Measurements from ENCODE around the gene COQ2. TPM values are rescaled to one million over a fixed set of nuclear protein-coding genes. Genes with fewer than 3 reads are reported as not detected.

Gene COQ2
- total RNA-seq, 1 experiment from 2014 or later, result 15.3 TPM

GRCh38 chr4:83248486-83248885 is 36.1 kb downstream of the COQ2 start:
- H3K27ac ChIP-seq (ENCODE audit: low read depth, low read length, poor library complexity, severe bottlenecking), result no peak overlapping the region
- ChIA-PET CTCF (no interaction called here), POLR2A (ENCODE audit: low non-redundant PET) (no interaction called here)
- no peak overlapping the region for H3K4me3 ChIP-seq (ENCODE audit: low read depth, low read length, poor library complexity, severe bottlenecking)
- no peaks in the 10 kb centered on the region for H3K36me3 ChIP-seq (ENCODE audit: insufficient read depth, low read length, poor library complexity, severe bottlenecking)
- TF ChIP-seq CTCF (conservative IDR thresholded peaks at IDR 0.05; ENCODE audit: low read depth, low read length) (no peak), EZH2 (IDR thresholded peaks at IDR 0.05; ENCODE audit: borderline replicate concordance, low read depth, low read length, poor library complexity, severe bottlenecking) (no peak)
- no peak for DNase-seq (ENCODE audit: low spot score)
- no TSS peak for BruUV-seq (replicated peaks)
- no peaks in the 10 kb centered on the region for H3K27me3 ChIP-seq (replicated peaks; ENCODE audit: insufficient read depth, low read depth, low read length, poor library complexity)
- no peaks in the 10 kb centered on the region for H3K9me3 ChIP-seq (ENCODE audit: low read depth, low read length, poor library complexity, severe bottlenecking)
- intact Hi-C loops (cut with micrococcal nuclease; ENCODE audit: unreplicated experiment), result no loop called here
- no peaks in the 10 kb centered on the region for H3K4me1 ChIP-seq (ENCODE audit: insufficient read depth, low read length, poor library complexity, severe bottlenecking)

DNA sequence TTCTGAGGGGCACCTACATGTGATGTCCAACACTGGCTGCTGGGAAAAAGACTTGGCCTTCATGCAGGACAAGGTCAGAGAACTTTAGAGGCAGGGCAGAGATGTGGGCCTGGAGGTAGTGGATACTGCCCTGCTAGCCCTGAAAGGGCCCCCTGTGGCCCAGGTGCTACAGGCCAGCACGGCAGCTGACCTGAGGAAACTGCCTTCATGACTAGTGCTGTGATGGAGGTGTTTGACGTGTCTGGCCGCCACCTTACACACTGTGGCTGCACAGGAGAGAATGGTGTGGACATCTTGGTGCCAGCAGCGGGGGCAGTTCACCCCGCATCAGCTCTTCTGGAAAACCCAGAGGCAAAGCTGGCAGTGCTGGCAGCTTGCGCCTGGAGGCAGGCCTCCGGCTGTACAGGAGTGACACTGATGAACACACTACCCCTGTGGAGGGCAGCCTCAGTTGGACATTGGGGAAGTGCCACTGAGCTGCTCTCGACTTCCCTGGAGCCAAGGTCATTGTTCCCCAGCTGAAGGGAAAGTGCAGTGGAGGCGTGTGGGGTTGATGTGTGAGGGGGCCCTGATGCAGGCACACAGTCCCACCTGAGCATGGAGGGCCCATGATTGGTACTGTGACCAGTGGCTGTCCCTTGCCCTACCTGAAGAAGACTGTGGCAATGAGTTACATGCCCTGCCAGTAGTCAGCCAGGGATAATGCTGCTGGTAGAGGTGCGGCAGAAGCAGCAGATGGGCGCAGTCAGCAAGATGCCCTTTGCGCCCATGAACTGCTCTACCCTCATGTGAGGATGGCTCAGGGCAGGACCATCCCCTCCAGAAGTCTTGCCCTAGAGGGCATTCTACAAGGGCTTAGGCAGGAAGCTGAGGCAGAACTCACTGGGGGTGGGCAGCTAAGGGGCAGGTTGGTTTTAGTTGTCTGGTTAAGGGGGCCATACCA is 36.9 kb downstream of the COQ2 start:
- BruUV-seq (replicated peaks), result no TSS peak
- TF ChIP-seq EZH2 (IDR thresholded peaks at IDR 0.05; ENCODE audit: borderline replicate concordance, low read depth, low read length, poor library complexity, severe bottlenecking), result no peak
- TF ChIP-seq CTCF (conservative IDR thresholded peaks at IDR 0.05; ENCODE audit: low read depth, low read length), result no peak
- Histone ChIP-seq H3K36me3 (ENCODE audit: insufficient read depth, low read length, poor library complexity, severe bottlenecking) (no peaks in the 10 kb centered on the region), H3K4me3 (ENCODE audit: low read depth, low read length, poor library complexity, severe bottlenecking) (no peak overlapping the region), H3K27ac (ENCODE audit: low read depth, low read length, poor library complexity, severe bottlenecking) (no peak overlapping the region), H3K27me3 (replicated peaks; ENCODE audit: insufficient read depth, low read depth, low read length, poor library complexity) (no peaks in the 10 kb centered on the region), H3K4me1 (ENCODE audit: insufficient read depth, low read length, poor library complexity, severe bottlenecking) (no peaks in the 10 kb centered on the region), H3K9me3 (ENCODE audit: low read depth, low read length, poor library complexity, severe bottlenecking) (no peaks in the 10 kb centered on the region)
- intact Hi-C loops (cut with micrococcal nuclease; ENCODE audit: unreplicated experiment), result no loop called here
- ChIA-PET CTCF (no interaction called here), POLR2A (ENCODE audit: low non-redundant PET) (no interaction called here)
- no peak for DNase-seq (ENCODE audit: low spot score)

- H3K27me3 ChIP-seq (replicated peaks; ENCODE audit: insufficient read depth, low read depth, low read length, poor library complexity), result no peaks in the 10 kb centered on the region
- BruUV-seq (replicated peaks), result no TSS peak
- TF ChIP-seq CTCF (conservative IDR thresholded peaks at IDR 0.05; ENCODE audit: low read depth, low read length) (no peak), EZH2 (IDR thresholded peaks at IDR 0.05; ENCODE audit: borderline replicate concordance, low read depth, low read length, poor library complexity, severe bottlenecking) (no peak)
- intact Hi-C loops (cut with micrococcal nuclease; ENCODE audit: unreplicated experiment), result no loop called here
- H3K4me3 ChIP-seq (ENCODE audit: low read depth, low read length, poor library complexity, severe bottlenecking), result no peak overlapping the region
- H3K27ac ChIP-seq (ENCODE audit: low read depth, low read length, poor library complexity, severe bottlenecking), result no peak overlapping the region
- POLR2A ChIA-PET (ENCODE audit: low non-redundant PET), result no interaction called here
- no peaks in the 10 kb centered on the region for H3K9me3 ChIP-seq (ENCODE audit: low read depth, low read length, poor library complexity, severe bottlenecking)
- CTCF ChIA-PET, result no interaction called here
- DNase-seq (ENCODE audit: low spot score), result no peak
- no peaks in the 10 kb centered on the region for H3K4me1 ChIP-seq (ENCODE audit: insufficient read depth, low read length, poor library complexity, severe bottlenecking)
- H3K36me3 ChIP-seq (ENCODE audit: insufficient read depth, low read length, poor library complexity, severe bottlenecking), result no peaks in the 10 kb centered on the region
Measured at GRCh38 chr4:83241132-83241531, 43.5 kb downstream of the COQ2 start.

All from A673 (cell line).